GM18498 (cell line): Measurements from ENCODE around the gene PJVK.
A peak's percentile ranks its signal among the peaks of the same experiment; 100 is the strongest.
"Not testable (repeated sequence)": the region's sequence is repeated elsewhere in the genome, so short reads cannot be mapped to it uniquely, and the experiment has no call there.

Experiments
- ATAC-seq: cut with Tn5 transposase; IDR thresholded peaks from one replicate; pipeline ENCODE4 v1.9.1; 2021; ENCODE audit warnings: mild to moderate bottlenecking, moderate library complexity; ENCODE audit not compliant: unreplicated experiment

The PJVK gene

GRCh38 chr2:178450774-178451525 is at the start of gene PJVK, which contains the start of gene PRKRA:
PJVK (plus strand) TSS chr2:178451378; CDS start chr2:178453410, 2,032 bp downstream.
PRKRA (minus strand) TSS chr2:178451175; CDS start chr2:178451030, 145 bp downstream.
- ATAC-seq: peak; percentile 88

GRCh38 chr2:178401994-178402437 is 49.2 kb upstream of the PJVK start:
- ATAC-seq: no peak

- ATAC-seq: peak; percentile 37
These were observed 47.4 kb upstream of the PJVK start for GRCh38 chr2:178403671-178404306.

- ATAC-seq: peak; percentile 99
These were observed 46.8 kb upstream of the PJVK start for GRCh38 chr2:178404368-178404767.

- no peak for ATAC-seq
These were observed 41.9 kb upstream of the PJVK start for GRCh38 chr2:178409261-178409660.

- no peak for ATAC-seq
These were observed 39.1 kb upstream of the PJVK start for GRCh38 chr2:178412047-178412446.

GRCh38 chr2:178412453-178412852 is 38.7 kb upstream of the PJVK start:
- ATAC-seq: not testable (repeated sequence)

- peak; percentile 88 for ATAC-seq
These were observed 37.5 kb upstream of the PJVK start for GRCh38 chr2:178413472-178414265.

GRCh38 chr2:178414266-178415247 is 36.6 kb upstream of the PJVK start:
- ATAC-seq: peak; percentile 79

- no peak for ATAC-seq
These were observed 35.2 kb upstream of the PJVK start for GRCh38 chr2:178415979-178416378.

- no peak for ATAC-seq
These were observed 33.3 kb upstream of the PJVK start for GRCh38 chr2:178417916-178418315.

- ATAC-seq: no peak
These were observed 32.8 kb upstream of the PJVK start for GRCh38 chr2:178418426-178418825.

GRCh38 chr2:178419123-178419522 is 32.1 kb upstream of the PJVK start:
- ATAC-seq: no peak

- no peak for ATAC-seq
These were observed 30.6 kb upstream of the PJVK start for GRCh38 chr2:178420463-178420999.

- ATAC-seq: no peak
These were observed 29.1 kb upstream of the PJVK start for GRCh38 chr2:178422097-178422496.

- ATAC-seq: not testable (repeated sequence)
These were observed 27.4 kb upstream of the PJVK start for GRCh38 chr2:178423746-178424145.

- no peak for ATAC-seq
These were observed 25.8 kb upstream of the PJVK start for GRCh38 chr2:178425255-178425827.

- ATAC-seq: no peak
These were observed 24.8 kb upstream of the PJVK start for GRCh38 chr2:178426388-178426787.

- ATAC-seq: no peak
These were observed 23.7 kb upstream of the PJVK start for GRCh38 chr2:178427458-178427857.

- no peak for ATAC-seq
These were observed 22.8 kb upstream of the PJVK start for GRCh38 chr2:178428396-178428806.
